SK-N-SH (cell line): ENCODE measurements around the gene SLC51A. TPM values are rescaled to one million over a fixed set of nuclear protein-coding genes. Genes with fewer than 3 reads are reported as not detected.

Source experiments
- CTCF ChIA-PET: fragments of 300-600, 350-600 bp; formaldehyde crosslinking; extraction: SDS; loops from one replicate; lab custom pipeline; 2021; lab: Yijun Ruan, JAX
- POLR2A ChIA-PET: fragments of 350-600 bp; sonication (Branson Sonifier 250); formaldehyde crosslinking; extraction: SDS; loops from one replicate; lab custom pipeline; 2020; ENCODE audit warnings: antibody characterized with exemption, inconsistent platforms; lab: Yijun Ruan, JAX
- DNase-seq: peaks from one replicate; pipeline ENCODE4 v3.0.0; 2012
- H2AFZ ChIP-seq: fragments of 200-600 bp; sonication (generic); 2 replicates; pipeline ENCODE4 v1.8.1; 2016; ENCODE audit warnings: antibody characterized with exemption, mild to moderate bottlenecking, low read depth
- H3F3A ChIP-seq: fragments of 200-600 bp; sonication (generic); replicated peaks from 2 replicates; pipeline ENCODE3; 2016; ENCODE audit warnings: antibody characterized with exemption, mild to moderate bottlenecking; ENCODE audit not compliant: insufficient read depth
- H3K27ac ChIP-seq, 2 experiments: fragments of 200-500 bp in 1 of 2; fragments of 200-600 bp in 1 of 2; sonication (Bioruptor generic) in 1 of 2; sonication (generic), shearing (Covaris generic) in 1 of 2; 2 replicates each; pipeline versions ENCODE4 v1.5.1 to v1.6.1; 2014 to 2016; ENCODE audit warnings: low read depth in 2 of 2, inconsistent platforms in 1 of 2, low read length in 1 of 2, mild to moderate bottlenecking in 1 of 2, mixed read lengths in 1 of 2
- H3K27me3 ChIP-seq: fragments of 200-600 bp; sonication (generic), shearing (Covaris generic); 2 replicates; pipeline ENCODE4 v1.6.1; 2016; ENCODE audit warnings: mixed run types; ENCODE audit not compliant: insufficient read depth
- H3K36me3 ChIP-seq, 2 experiments: fragments of 200-500 bp in 1 of 2; fragments of 200-600 bp in 1 of 2; sonication (Bioruptor generic) in 1 of 2; sonication (generic) in 1 of 2; replicated peaks in 1 of 2; 2 replicates each; pipeline versions ENCODE3 to v1.5.1; 2014 to 2016; ENCODE audit warnings: low read length in 1 of 2, mild to moderate bottlenecking in 1 of 2; ENCODE audit not compliant: insufficient read depth in 2 of 2, control insufficient read depth in 1 of 2
- H3K4me1 ChIP-seq, 2 experiments: fragments of 200-500 bp in 1 of 2; fragments of 200-600 bp in 1 of 2; sonication (Bioruptor generic) in 1 of 2; sonication (generic), shearing (Covaris generic) in 1 of 2; 2 replicates each; pipeline versions ENCODE4 v1.5.1 to v1.6.1; 2014 to 2016; ENCODE audit warnings: low read depth in 1 of 2, low read length in 1 of 2, mixed run types in 1 of 2; ENCODE audit not compliant: insufficient read depth in 2 of 2, control insufficient read depth in 1 of 2
- H3K4me2 ChIP-seq: fragments of 200-600 bp; sonication (generic), shearing (Covaris generic); 2 replicates; pipeline ENCODE4 v1.6.1; 2017; ENCODE audit warnings: mixed run types
- H3K4me3 ChIP-seq, 2 experiments: fragments of 200-500 bp in 1 of 2; fragments of 200-600 bp in 1 of 2; sonication (Bioruptor generic) in 1 of 2; sonication (generic), shearing (Covaris generic) in 1 of 2; 2 replicates each; pipeline versions ENCODE4 v1.5.1 to v1.8.1; 2014 to 2016; ENCODE audit warnings: low read depth in 2 of 2, inconsistent platforms in 1 of 2, low read length in 1 of 2, mild to moderate bottlenecking in 1 of 2, mixed read lengths in 1 of 2, moderate library complexity in 1 of 2
- H3K79me2 ChIP-seq: fragments of 200-600 bp; sonication (generic); 2 replicates; pipeline ENCODE4 v1.8.1; 2017; ENCODE audit warnings: mild to moderate bottlenecking; ENCODE audit not compliant: insufficient read depth
- H3K9ac ChIP-seq: fragments of 200-600 bp; sonication (generic); 2 replicates; pipeline ENCODE4 v1.6.1; 2017; ENCODE audit warnings: mixed run types
- H3K9me2 ChIP-seq: fragments of 200-600 bp; sonication (generic); 2 replicates; pipeline ENCODE4 v1.6.1; 2017; ENCODE audit warnings: mixed run types
- H3K9me3 ChIP-seq: fragments of 200-600 bp; sonication (generic); 2 replicates; pipeline ENCODE4 v1.6.1; 2017; ENCODE audit warnings: mixed run types, mild to moderate bottlenecking, moderate library complexity
- H4K20me1 ChIP-seq: fragments of 200-600 bp; sonication (generic); 2 replicates; pipeline ENCODE4 v1.6.1; 2017; ENCODE audit warnings: mild to moderate bottlenecking, mixed run types; ENCODE audit not compliant: insufficient read depth
- CTCF ChIP-seq: fragments of 200-600 bp; sonication (generic); IDR thresholded peaks from 2 replicates; pipeline ENCODE4 v1.6.1; 2017; ENCODE audit warnings: antibody characterized with exemption, mild to moderate bottlenecking, moderate library complexity
- ELF1 ChIP-seq: IDR thresholded peaks from 2 replicates; pipeline ENCODE4 v1.4.0; 2012
- EP300 ChIP-seq, 2 experiments: IDR thresholded peaks; 2 replicates each; pipeline versions ENCODE4 v1.4.0 to v1.6.1; 2012; ENCODE audit warnings: borderline replicate concordance in 1 of 2, low read depth in 1 of 2, low read length in 1 of 2
- FOXJ3 ChIP-seq: sonication (generic); formaldehyde crosslinking; IDR thresholded peaks from 2 replicates; pipeline ENCODE4 v1.5.1; 2020; ENCODE audit warnings: mild to moderate bottlenecking, missing genetic modification reagents
- FOXM1 ChIP-seq: IDR thresholded peaks from 2 replicates; pipeline ENCODE4 v1.4.0; 2012; ENCODE audit warnings: low read depth, mild to moderate bottlenecking
- GATA2 ChIP-seq: sonication (generic); formaldehyde crosslinking; IDR thresholded peaks from 2 replicates; pipeline ENCODE4 v1.5.0; 2020; ENCODE audit warnings: mild to moderate bottlenecking, missing genetic modification reagents
- IRF3 ChIP-seq: fragments of 150-350 bp; IDR thresholded peaks from 2 replicates; pipeline ENCODE4 v1.6.1; 2016; ENCODE audit warnings: mild to moderate bottlenecking, low read depth, low read length
- JUND ChIP-seq: IDR thresholded peaks from 2 replicates; pipeline ENCODE4 v1.4.0; 2012
- MXI1 ChIP-seq: IDR thresholded peaks from 2 replicates; pipeline ENCODE4 v1.6.1; 2012; ENCODE audit warnings: mild to moderate bottlenecking, low read depth, low read length, improper control_type of control experiment
- NFIC ChIP-seq: IDR thresholded peaks from 2 replicates; pipeline ENCODE4 v1.4.0; 2012; ENCODE audit warnings: borderline replicate concordance
- POLR2AphosphoS5 ChIP-seq: IDR thresholded peaks from 2 replicates; pipeline ENCODE4 v1.6.1; 2012; ENCODE audit warnings: low read depth, low read length
- RAD21 ChIP-seq: IDR thresholded peaks from 2 replicates; pipeline ENCODE4 v1.6.1; 2012; ENCODE audit warnings: mild to moderate bottlenecking, low read length
- REST ChIP-seq: IDR thresholded peaks from 2 replicates; pipeline ENCODE4 v1.6.1; 2012; ENCODE audit warnings: mild to moderate bottlenecking, low read depth, low read length, moderate library complexity
- RXRA ChIP-seq: IDR thresholded peaks from 2 replicates; pipeline ENCODE4 v1.4.0; 2012; ENCODE audit warnings: low read depth, mild to moderate bottlenecking, borderline replicate concordance
- TAF1 ChIP-seq: IDR thresholded peaks from 2 replicates; pipeline ENCODE4 v1.6.1; 2012; ENCODE audit warnings: low read depth, mild to moderate bottlenecking, low read length, moderate library complexity, borderline replicate concordance
- TEAD4 ChIP-seq: IDR thresholded peaks from 2 replicates; pipeline ENCODE4 v1.4.0; 2012; ENCODE audit warnings: mild to moderate bottlenecking, borderline replicate concordance; ENCODE audit not compliant: insufficient read depth
- USF1 ChIP-seq: IDR thresholded peaks from 2 replicates; pipeline ENCODE4 v1.4.0; 2012; ENCODE audit warnings: low read depth, borderline replicate concordance
- ZBTB33 ChIP-seq: IDR thresholded peaks from 2 replicates; pipeline ENCODE4 v1.4.0; 2012; ENCODE audit warnings: low read depth, borderline replicate concordance
- WGBS: methylation state at CpG from one replicate; pipeline ENCODE4 v1.1.6; 2017; ENCODE audit warnings: low lambda C conversion rate; 5-methylcytosine and 5-hydroxymethylcytosine counted together
- polyA plus RNA-seq, 3 experiments: library from polyadenylated mRNA; depleted of rRNA; stranded (reverse); fragments of >200 nt; gene quantifications; 2 replicates each; pipeline ENCODE4 v1.2.3, GENCODE V29; 2012

SLC51A gene
- polyA plus RNA-seq, 1 of the 3 experiments (the other 2 are of a cell fraction), result not detected

GRCh38 chr3:196197524-196197923, 18.8 kb upstream of the SLC51A start:
- H3K9ac ChIP-seq, result no peak overlapping the region
- peaks cover 0 to 22% of the 10 kb centered on the region in 2 experiments; a peak in 1 of 4 replicates for H3K4me1 ChIP-seq
- no peaks in the 10 kb centered on the region for H3K27me3 ChIP-seq
- ChIA-PET POLR2A (no interaction called here), CTCF (interaction anchor here (0.8 to 13.7 kb wide), 16 partner anchors 9 to 143 kb away, joined by 3 to 258 read pairs (median 8); no protein-coding TSS in a partner anchor)
- H3K4me2 ChIP-seq, result no peak overlapping the region
- WGBS, result 81% methylated on average over 10 of the region's 17 CpGs
- H3K9me2 ChIP-seq, result no peaks in the 10 kb centered on the region
- no peaks in the 10 kb centered on the region for H3K79me2 ChIP-seq
- no peaks in the 10 kb centered on the region for H4K20me1 ChIP-seq
- peak; percentile 8 for DNase-seq
- H3K36me3 ChIP-seq, result no peaks in the 10 kb centered on the region
- H3F3A ChIP-seq, result no peaks in the 10 kb centered on the region
- no peak overlapping the region for H2AFZ ChIP-seq
- no peaks in the 10 kb centered on the region for H3K9me3 ChIP-seq
- H3K4me3 ChIP-seq, result no peak overlapping the region
- H3K27ac ChIP-seq, result no peak overlapping the region
- TF ChIP-seq EP300 (IDR thresholded peaks at IDR 0.05; ENCODE audit: borderline replicate concordance in 1 of 2, low read depth in 1 of 2, low read length in 1 of 2), result no peak
- TF ChIP-seq NFIC, result no peak
- TF ChIP-seq MXI1, result no peak
- TF ChIP-seq FOXM1, result no peak
- no peak for TF ChIP-seq FOXJ3 (CRISPR knock-in tag)
- TF ChIP-seq IRF3, result no peak
- no peak for TF ChIP-seq GATA2 (CRISPR knock-in tag)
- no peak for TF ChIP-seq TAF1
- TF ChIP-seq RAD21, result no peak
- TF ChIP-seq ELF1, result no peak
- TF ChIP-seq RXRA, result no peak
- no peak for TF ChIP-seq CTCF
- TF ChIP-seq REST, result no peak
- no peak for TF ChIP-seq ZBTB33
- no peak for TF ChIP-seq JUND
- no peak for TF ChIP-seq USF1
- TF ChIP-seq POLR2AphosphoS5, result no peak
- no peak for TF ChIP-seq TEAD4
